Mucosa of descending colon (tissue), 3 donors: ENCODE measurements around the gene MIEN1. TPM values are rescaled to one million over a fixed set of nuclear protein-coding genes. Genes with fewer than 3 reads are reported as not detected.

Experiments
- ATAC-seq: fragments of 200-7000 bp; cut with Tn5 transposase; one replicate; pipeline ENCODE4 v1.9.1; 2020; ENCODE audit warnings: mild to moderate bottlenecking, moderate library complexity
- DNase-seq, 3 donors: peaks; one replicate each; pipeline ENCODE4 v3.0.0-alpha.2; 2020
- H3K36me3 ChIP-seq: fragments of 200-600 bp; one replicate; pipeline ENCODE4 v1.8.0; 2021; ENCODE audit warnings: low read depth, mild to moderate bottlenecking
- H3K4me1 ChIP-seq: fragments of 200-600 bp; one replicate; pipeline ENCODE4 v1.8.0; 2021; ENCODE audit warnings: low read depth, mild to moderate bottlenecking
- H3K4me3 ChIP-seq: fragments of 200-600 bp; one replicate; pipeline ENCODE4 v1.8.0; 2021; ENCODE audit warnings: mild to moderate bottlenecking
- H3K9me3 ChIP-seq: fragments of 200-600 bp; one replicate; pipeline ENCODE4 v1.8.0; 2021; ENCODE audit warnings: mild to moderate bottlenecking
- intact Hi-C, 2 donors: fragments of 100-400 bp; cut with DNase I in 1 of 2; cut with micrococcal nuclease in 1 of 2; formaldehyde crosslinking; loops; one replicate each; pipeline versions ENCODE4 v1.11.0 to v1.11.1; 2022; cut with DNase I, micrococcal nuclease
- total RNA-seq, 3 donors: library from RNA; stranded (reverse); fragmentation: NEBNext Ultra II Directional in 2 of 3; extraction: Animal tissue kit (Norgen Biotek cat#: 25700) in 2 of 3; gene quantifications; one replicate each; pipeline versions ENCODE4 v1.2.1 to v1.2.4, GENCODE V29; 2021 to 2023
- TF ChIP-seq, protein P1 (sequence below): fragments of 200-600 bp; IDR thresholded peaks from one replicate; pipeline ENCODE4 v1.8.0; 2022; ENCODE audit warnings: antibody characterized with exemption, mild to moderate bottlenecking
- donor health status: DM: no; HTN: no; CAD: no; lungs with moderate emphysema.
- donor health status: DM: no; HTN: no; CAD: no.
- donor health status: DM: no; HTN: yes; CAD: no.

Gene MIEN1
- total RNA-seq, 3 donors from 2014 or later, result 63.2 to 84.3 (median 67.1) TPM

DNA sequence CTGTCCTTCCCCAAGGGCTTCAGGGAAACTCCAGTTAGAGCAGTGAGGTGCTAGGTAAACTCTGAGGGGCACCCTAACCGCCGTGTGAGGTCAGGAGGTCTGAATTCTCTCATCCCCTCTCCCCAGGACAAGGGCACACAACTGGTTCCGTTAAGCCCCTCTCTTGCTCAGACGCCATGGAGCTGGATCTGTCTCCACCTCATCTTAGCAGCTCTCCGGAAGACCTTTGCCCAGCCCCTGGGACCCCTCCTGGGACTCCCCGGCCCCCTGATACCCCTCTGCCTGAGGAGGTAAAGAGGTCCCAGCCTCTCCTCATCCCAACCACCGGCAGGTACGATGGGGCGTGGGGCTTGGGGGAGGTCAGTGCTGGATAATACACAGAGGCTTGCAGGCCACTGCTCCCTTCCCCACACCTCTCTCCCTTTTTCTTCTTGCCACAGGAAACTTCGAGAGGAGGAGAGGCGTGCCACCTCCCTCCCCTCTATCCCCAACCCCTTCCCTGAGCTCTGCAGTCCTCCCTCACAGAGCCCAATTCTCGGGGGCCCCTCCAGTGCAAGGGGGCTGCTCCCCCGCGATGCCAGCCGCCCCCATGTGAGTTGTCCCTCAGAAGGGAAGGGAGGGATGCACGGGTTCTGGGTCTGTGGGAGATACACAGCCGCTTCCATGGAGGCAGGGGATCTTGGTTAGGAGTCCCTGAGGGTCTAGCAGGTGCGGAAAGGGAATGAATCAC, 12.0 kb upstream of the MIEN1 start:
- TF ChIP-seq, protein P1, sequence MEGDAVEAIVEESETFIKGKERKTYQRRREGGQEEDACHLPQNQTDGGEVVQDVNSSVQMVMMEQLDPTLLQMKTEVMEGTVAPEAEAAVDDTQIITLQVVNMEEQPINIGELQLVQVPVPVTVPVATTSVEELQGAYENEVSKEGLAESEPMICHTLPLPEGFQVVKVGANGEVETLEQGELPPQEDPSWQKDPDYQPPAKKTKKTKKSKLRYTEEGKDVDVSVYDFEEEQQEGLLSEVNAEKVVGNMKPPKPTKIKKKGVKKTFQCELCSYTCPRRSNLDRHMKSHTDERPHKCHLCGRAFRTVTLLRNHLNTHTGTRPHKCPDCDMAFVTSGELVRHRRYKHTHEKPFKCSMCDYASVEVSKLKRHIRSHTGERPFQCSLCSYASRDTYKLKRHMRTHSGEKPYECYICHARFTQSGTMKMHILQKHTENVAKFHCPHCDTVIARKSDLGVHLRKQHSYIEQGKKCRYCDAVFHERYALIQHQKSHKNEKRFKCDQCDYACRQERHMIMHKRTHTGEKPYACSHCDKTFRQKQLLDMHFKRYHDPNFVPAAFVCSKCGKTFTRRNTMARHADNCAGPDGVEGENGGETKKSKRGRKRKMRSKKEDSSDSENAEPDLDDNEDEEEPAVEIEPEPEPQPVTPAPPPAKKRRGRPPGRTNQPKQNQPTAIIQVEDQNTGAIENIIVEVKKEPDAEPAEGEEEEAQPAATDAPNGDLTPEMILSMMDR, result no peak
- Histone ChIP-seq H3K36me3 (no peaks in the 10 kb centered on the region), H3K4me3 (no peak overlapping the region), H3K4me1 (peaks cover 20% of the 10 kb centered on the region), H3K9me3 (no peaks in the 10 kb centered on the region)
- intact Hi-C loops, result no loop called here
- ATAC-seq (no peak), DNase-seq (peak in 1 of 3 donors; percentile 31)

DNA sequence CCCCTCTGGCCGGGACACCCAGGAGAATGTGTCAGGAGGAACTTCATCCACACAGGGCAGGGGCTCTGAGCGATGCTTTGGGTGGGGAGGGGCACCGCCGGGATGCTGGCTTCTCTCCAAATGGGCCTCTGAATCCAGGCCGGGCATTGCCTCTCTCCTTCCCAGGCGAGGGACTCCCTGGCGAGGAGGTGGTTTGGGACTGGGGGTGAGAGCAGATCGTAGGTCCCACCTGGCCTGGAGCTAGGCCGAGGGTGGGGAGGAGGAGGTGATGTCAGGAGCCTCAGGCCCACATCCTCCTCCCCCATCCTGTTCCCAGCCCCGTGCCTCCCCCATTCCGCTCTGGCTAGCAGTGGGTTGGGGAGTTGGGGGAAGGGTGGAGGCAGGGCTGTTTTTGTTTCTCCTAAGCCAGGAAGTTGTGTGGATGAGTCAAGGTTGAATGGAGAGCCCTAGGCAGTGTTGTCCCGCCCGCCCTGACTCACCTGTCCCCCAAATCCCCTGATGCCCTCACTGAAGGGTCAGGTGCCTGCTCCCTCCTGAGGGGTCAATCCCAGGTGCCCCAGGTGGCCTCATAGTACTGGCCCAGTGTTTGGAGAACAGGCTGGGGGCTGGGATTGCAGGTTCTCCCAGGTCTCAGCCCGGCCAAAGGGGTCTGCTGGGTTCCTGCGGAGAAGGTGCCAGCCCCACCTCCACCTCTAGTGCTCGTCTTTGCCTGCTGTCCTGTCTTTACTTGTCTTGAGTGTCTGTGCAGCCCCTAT, 10.2 kb upstream of the MIEN1 start:
- H3K36me3 ChIP-seq, result no peaks in the 10 kb centered on the region
- no peak overlapping the region for H3K4me3 ChIP-seq
- peak; percentile 21 for ATAC-seq
- H3K9me3 ChIP-seq, result no peaks in the 10 kb centered on the region
- peaks cover 24% of the 10 kb centered on the region for H3K4me1 ChIP-seq
- TF ChIP-seq, protein P1, result no peak
- DNase-seq, result peak; percentile 56 to 69 (median 67)
- intact Hi-C loops, result no loop called here

DNA sequence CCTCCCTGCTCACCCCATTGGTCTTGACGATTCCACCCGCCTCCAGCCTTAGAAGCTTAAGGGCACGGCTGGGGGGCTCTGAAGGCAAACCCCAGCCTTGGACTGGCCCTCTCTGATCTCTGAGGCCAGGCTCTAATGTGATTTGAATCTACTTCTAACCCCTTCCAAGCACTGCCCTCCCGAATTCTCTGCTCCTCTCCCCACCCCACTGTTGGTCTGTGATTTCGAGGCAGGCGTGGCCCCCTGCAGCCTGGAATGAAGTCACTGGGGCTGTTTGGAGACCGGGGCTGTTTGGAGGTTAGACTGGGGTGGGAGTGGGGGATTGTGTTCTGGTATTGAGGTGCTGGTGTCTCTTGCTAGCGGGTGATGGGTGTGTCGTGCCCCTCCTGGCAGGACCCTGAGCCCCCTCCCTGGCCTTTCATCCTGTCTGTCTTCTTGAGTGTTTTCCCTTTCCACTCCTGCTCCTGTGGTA, 9.6 kb upstream of the MIEN1 start:
- peaks cover 24% of the 10 kb centered on the region for H3K4me1 ChIP-seq
- H3K9me3 ChIP-seq, result no peaks in the 10 kb centered on the region
- intact Hi-C loops, result no loop called here
- H3K4me3 ChIP-seq, result no peak overlapping the region
- TF ChIP-seq, protein P1, result no peak
- DNase-seq, result peak in 2 of 3 donors; percentile 41 to 57
- peak; percentile 4 for ATAC-seq
- H3K36me3 ChIP-seq, result no peaks in the 10 kb centered on the region

DNA sequence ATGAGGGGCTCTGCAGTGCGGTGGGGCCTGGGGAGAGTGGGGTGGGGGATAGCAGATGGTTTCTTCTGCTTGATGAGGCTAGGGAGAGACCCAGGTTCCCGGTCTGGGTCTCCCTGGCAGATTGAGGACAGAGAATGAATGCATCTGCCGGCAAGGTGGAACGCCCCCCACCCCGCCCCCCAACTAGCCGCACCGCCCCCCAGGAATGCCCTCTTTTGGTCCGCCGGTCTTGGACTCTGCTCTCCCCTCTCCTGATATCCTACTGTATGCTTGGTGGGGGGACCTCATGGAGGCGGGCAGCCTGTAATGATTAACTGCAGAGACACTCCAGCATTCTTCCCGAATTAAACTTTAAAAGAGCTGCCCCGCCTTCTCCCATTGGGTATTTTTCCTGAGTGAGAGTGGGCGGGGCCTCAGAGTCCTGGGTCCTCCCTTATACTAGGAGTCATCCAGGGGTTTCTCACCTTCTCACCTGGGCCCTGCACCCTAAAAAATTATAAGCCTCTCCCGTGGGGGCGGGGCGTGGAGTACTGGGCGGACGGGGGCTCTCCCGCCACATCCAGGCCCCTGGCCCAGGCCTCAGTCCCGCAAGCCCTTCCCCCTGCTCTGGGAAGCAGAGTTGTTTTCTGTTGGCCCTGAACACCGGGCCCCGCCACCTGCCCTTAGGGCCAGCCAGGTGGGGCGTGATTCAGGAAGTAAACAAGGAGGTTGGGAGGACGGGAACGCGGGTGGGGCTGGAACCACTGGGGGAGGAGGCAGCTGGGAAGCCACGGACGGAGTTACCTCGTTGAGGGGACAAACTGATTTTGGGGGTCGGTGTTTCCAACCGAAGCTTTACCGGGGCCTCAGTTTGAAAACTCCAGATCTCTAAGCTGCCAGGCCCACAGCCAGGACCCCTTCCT, 8.9 kb upstream of the MIEN1 start:
- Histone ChIP-seq H3K4me1 (peaks cover 24% of the 10 kb centered on the region), H3K4me3 (peak overlapping the region; percentile 46), H3K9me3 (no peaks in the 10 kb centered on the region), H3K36me3 (no peaks in the 10 kb centered on the region)
- TF ChIP-seq, protein P1, result no peak
- peak; percentile 77 for ATAC-seq
- intact Hi-C loops, result no loop called here
- DNase-seq, result peak; percentile 90 to 95 (median 90)

DNA sequence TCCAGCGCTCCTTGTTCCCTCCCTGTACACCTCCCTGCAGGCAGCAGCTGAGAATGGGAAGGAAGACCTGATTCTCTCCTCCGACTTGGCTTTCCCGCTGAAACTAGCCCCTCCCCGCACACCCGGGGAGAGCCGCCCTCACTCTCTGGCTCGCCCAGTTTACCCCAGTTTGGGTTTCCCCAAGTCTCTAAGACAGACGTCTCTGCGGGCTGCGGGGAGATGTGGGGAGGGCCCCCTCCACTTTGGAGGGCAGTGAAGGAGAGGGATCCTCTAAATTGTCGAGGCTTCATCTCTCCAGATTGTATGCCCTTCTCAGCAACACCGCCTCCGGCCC, 8.2 kb upstream of the MIEN1 start:
- Histone ChIP-seq H3K36me3 (no peaks in the 10 kb centered on the region), H3K4me3 (peak overlapping the region; percentile 46), H3K4me1 (peaks cover 24% of the 10 kb centered on the region), H3K9me3 (no peaks in the 10 kb centered on the region)
- ATAC-seq (peak; percentile 55), DNase-seq (peak; percentile 74 to 84 (median 78))
- TF ChIP-seq, protein P1, result no peak
- intact Hi-C loops, result no loop called here
